HG02588 (cell line): ENCODE measurements around the gene BPTF.
A peak's percentile ranks its signal among the peaks of the same experiment; 100 is the strongest.
"Not testable (repeated sequence)": the region's sequence is repeated elsewhere in the genome, so short reads cannot be mapped to it uniquely, and the experiment has no call there.

Experiments
- ATAC-seq: cut with Tn5 transposase; IDR thresholded peaks from one replicate; pipeline ENCODE4 v1.9.1; 2021; ENCODE audit warnings: mild to moderate bottlenecking, moderate library complexity; ENCODE audit not compliant: unreplicated experiment

Gene BPTF, protein sequence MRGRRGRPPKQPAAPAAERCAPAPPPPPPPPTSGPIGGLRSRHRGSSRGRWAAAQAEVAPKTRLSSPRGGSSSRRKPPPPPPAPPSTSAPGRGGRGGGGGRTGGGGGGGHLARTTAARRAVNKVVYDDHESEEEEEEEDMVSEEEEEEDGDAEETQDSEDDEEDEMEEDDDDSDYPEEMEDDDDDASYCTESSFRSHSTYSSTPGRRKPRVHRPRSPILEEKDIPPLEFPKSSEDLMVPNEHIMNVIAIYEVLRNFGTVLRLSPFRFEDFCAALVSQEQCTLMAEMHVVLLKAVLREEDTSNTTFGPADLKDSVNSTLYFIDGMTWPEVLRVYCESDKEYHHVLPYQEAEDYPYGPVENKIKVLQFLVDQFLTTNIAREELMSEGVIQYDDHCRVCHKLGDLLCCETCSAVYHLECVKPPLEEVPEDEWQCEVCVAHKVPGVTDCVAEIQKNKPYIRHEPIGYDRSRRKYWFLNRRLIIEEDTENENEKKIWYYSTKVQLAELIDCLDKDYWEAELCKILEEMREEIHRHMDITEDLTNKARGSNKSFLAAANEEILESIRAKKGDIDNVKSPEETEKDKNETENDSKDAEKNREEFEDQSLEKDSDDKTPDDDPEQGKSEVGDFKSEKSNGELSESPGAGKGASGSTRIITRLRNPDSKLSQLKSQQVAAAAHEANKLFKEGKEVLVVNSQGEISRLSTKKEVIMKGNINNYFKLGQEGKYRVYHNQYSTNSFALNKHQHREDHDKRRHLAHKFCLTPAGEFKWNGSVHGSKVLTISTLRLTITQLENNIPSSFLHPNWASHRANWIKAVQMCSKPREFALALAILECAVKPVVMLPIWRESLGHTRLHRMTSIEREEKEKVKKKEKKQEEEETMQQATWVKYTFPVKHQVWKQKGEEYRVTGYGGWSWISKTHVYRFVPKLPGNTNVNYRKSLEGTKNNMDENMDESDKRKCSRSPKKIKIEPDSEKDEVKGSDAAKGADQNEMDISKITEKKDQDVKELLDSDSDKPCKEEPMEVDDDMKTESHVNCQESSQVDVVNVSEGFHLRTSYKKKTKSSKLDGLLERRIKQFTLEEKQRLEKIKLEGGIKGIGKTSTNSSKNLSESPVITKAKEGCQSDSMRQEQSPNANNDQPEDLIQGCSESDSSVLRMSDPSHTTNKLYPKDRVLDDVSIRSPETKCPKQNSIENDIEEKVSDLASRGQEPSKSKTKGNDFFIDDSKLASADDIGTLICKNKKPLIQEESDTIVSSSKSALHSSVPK (N-terminal part only)

GRCh38 chr17:67824735-67825626 is at the start of gene BPTF:
Gene BPTF (plus strand): TSS chr17:67825503. CDS start chr17:67825725, 222 bp downstream.
- peak; percentile 88 for ATAC-seq

DNA sequence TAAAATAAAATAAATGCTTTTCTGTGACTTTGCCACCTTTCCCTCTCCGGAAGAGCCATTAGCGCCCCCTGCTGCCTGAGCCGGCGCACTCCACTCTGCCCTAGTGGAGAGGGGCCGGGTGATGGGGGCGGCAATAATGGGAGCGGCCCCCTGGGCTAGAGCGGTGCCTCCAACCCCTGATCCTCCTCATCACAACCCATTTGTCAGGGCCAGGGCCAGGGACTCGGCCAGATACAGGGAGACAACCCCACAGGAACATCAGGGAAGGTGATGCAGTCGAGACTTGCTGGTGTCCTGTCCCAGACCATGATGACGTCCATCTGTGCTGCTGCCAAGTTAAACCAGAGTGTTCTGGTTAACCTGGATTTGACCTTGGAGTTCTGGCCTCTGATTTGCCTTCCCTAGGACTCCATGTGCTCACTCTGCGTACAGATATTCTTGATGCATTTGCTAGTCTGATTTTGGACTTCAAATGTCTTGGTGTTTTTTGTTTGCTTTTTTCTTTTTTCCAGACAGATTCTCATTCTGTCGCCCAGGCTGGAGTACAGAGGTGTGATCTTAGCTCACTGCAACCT is 46.1 kb upstream of the BPTF start:
- no peak for ATAC-seq

GRCh38 chr17:67784364-67785121 is 40.8 kb upstream of the BPTF start:
- no peak for ATAC-seq

DNA sequence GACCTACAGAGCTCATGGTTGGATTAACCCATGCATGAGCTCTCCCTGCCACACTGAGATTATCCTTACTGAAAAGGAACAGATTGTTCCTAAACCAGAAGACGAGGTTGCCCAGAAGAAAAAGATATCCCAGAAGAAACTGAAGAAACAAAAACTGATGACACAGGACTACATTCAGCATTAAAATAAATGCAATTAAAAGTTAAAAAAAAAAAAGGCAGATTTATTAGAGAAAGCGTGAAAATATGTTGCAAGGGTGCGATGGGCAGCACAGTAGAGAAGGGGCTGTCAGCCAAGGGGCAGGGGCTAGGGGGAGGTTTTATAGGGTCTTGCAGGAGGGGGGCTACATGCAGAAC is 40.2 kb upstream of the BPTF start:
- no peak for ATAC-seq

DNA sequence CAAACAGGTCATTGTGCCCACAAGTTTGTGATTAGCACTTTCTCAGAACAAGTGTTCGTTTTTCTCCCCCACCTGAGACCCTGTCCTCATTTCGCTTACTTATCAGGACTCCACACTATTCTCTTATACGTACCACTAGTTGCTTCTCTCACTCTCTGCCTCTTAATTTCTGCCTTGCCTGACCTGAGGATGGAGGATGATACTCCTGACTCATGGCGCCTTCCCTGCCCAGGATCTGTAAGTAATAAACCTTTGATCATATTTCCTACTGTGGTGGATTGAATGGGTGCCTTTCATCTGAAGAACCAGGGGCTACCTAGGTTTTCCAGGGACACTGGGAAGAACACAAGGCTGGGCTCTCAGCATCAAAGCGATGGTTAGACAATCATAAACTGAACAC is 39.8 kb upstream of the BPTF start:
- no peak for ATAC-seq

- ATAC-seq = no peak
Observed at GRCh38 chr17:67800495-67800928, 24.8 kb upstream of the BPTF start.

DNA sequence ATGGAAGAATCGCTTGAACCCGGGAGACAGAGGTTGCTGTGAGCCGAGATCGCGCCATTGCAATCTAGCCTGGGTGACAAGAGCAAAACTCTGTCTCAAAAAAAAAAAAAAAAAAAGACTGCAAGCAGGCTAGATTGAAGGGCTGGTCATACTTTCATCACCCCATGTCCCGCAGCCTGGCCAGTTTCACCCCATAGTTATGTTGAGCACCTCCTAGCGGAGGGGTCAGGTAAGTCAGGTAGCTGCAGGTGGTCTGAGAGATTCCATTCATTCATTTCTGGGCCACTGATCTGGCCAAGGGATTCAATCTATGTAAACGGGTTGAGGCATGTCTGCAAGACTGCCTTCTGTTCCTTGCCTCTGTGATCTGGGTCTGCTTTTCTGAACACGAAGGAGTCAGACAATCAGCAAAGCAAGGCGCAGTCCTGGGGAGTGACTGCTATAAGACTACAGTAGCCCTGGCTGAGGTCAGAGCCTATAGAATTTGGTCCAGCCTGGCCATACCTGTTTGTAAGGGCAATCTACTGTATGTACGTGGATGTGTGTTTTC is 23.6 kb upstream of the BPTF start:
- no peak for ATAC-seq

- no peak for ATAC-seq
Observed at GRCh38 chr17:67810464-67810863, 14.8 kb upstream of the BPTF start.

- ATAC-seq = not testable (repeated sequence)
Observed at GRCh38 chr17:67812380-67812779, 12.9 kb upstream of the BPTF start.

GRCh38 chr17:67813803-67814180 is 11.5 kb upstream of the BPTF start:
- no peak for ATAC-seq

- ATAC-seq = peak; percentile 48
Observed at GRCh38 chr17:67818110-67819002, 6.9 kb upstream of the BPTF start.

- no peak for ATAC-seq
Observed at GRCh38 chr17:67819722-67820121, 5.6 kb upstream of the BPTF start.

GRCh38 chr17:67821871-67822367 is 3.4 kb upstream of the BPTF start:
- no peak for ATAC-seq

- peak; percentile 40 for ATAC-seq
Observed at GRCh38 chr17:67825627-67826601, 611 bp downstream of the BPTF start.

- ATAC-seq = no peak
Observed at GRCh38 chr17:67829331-67829730, 4.0 kb downstream of the BPTF start.

GRCh38 chr17:67830440-67830839 is 5.1 kb downstream of the BPTF start:
- ATAC-seq = no peak
